GM12878 (cell line): Measurements from ENCODE around the gene MYCBP2. TPM values are rescaled to one million over a fixed set of nuclear protein-coding genes. Genes with fewer than 3 reads are reported as not detected.

Experiments
- ATAC-seq: fragments of 200-7000 bp; cut with Tn5 transposase; 3 replicates; pipeline ENCODE4 v1.9.1; 2020; ENCODE audit warnings: mild to moderate bottlenecking, moderate library complexity
- BruUV-seq: library from RNA; stranded (reverse); fragments of 400-500 nt; replicated peaks from 2 replicates; lab custom pipeline; 2021; lab: Mats Ljungman, UMichigan
- CTCF ChIA-PET: fragments of 300-600 bp; sonication (Branson Sonifier 250); formaldehyde crosslinking; extraction: SDS; loops from one replicate; lab custom pipeline; 2021; ENCODE audit warnings: inconsistent platforms; lab: Yijun Ruan, JAX
- POLR2A ChIA-PET: fragments of 350-600 bp; formaldehyde crosslinking; extraction: SDS; loops from one replicate; lab custom pipeline; 2021; ENCODE audit warnings: inconsistent platforms; lab: Charles Lee
- RAD21 ChIA-PET: fragments of 300-600 bp; sonication (Branson Sonifier 250); formaldehyde crosslinking; loops from one replicate; lab custom pipeline; 2023; ENCODE audit warnings: antibody characterized with exemption; ENCODE audit not compliant: unreplicated experiment; lab: Charles Lee
- SMC1A ChIA-PET: fragments of 300-600 bp; sonication (Branson Sonifier 250); formaldehyde crosslinking; loops from one replicate; lab custom pipeline; 2023; ENCODE audit not compliant: unreplicated experiment, uncharacterized antibody; lab: Charles Lee
- DNase-seq: peaks from one replicate; pipeline ENCODE4 v3.0.0-alpha.2; 2011; ENCODE audit warnings: low read depth, low spot score
- FAIRE-seq: peaks from 3 replicates; lab custom pipeline; 2011; peaks lifted over from hg19 to GRCh38; lab: Jason Lieb, UNC
- H2AFZ ChIP-seq: 2 replicates; pipeline ENCODE4 v1.6.0; 2011; ENCODE audit warnings: low read depth, low read length, control low read depth; ENCODE audit not compliant: control insufficient read depth
- H3K27ac ChIP-seq: 2 replicates; pipeline ENCODE4 v1.5.1; 2011; ENCODE audit warnings: control low read depth; ENCODE audit not compliant: control insufficient read depth, insufficient read depth
- H3K27me3 ChIP-seq, 2 experiments: replicated peaks in 1 of 2; 2 replicates each; pipeline versions ENCODE4 v1.6.0 to v1.6.1; 2011; ENCODE audit warnings: low read length in 1 of 2; ENCODE audit not compliant: control insufficient read depth in 2 of 2, insufficient read depth in 2 of 2
- H3K36me3 ChIP-seq, 2 experiments: 2 replicates each; pipeline ENCODE4 v1.5.1; 2011; ENCODE audit warnings: low read length in 1 of 2; ENCODE audit not compliant: control insufficient read depth in 2 of 2, insufficient read depth in 2 of 2
- H3K4me1 ChIP-seq: 2 replicates; pipeline ENCODE4 v1.6.1; 2011; ENCODE audit warnings: mild to moderate bottlenecking, low read length, moderate library complexity, mixed read lengths; ENCODE audit not compliant: control insufficient read depth, insufficient read depth
- H3K4me2 ChIP-seq: 2 replicates; pipeline ENCODE4 v1.6.0; 2011; ENCODE audit warnings: control low read depth; ENCODE audit not compliant: control insufficient read depth, insufficient read depth
- H3K4me3 ChIP-seq: fragments of 200-600 bp; sonication (generic); 2 replicates; pipeline ENCODE4 v1.5.1; 2016
- H3K79me2 ChIP-seq: 2 replicates; pipeline ENCODE4 v1.6.0; 2011; ENCODE audit warnings: low read length; ENCODE audit not compliant: control insufficient read depth, insufficient read depth
- H3K9ac ChIP-seq: 2 replicates; pipeline ENCODE4 v1.8.0; 2011; ENCODE audit warnings: low read length, control low read depth, mixed read lengths; ENCODE audit not compliant: control insufficient read depth, insufficient read depth
- H3K9me3 ChIP-seq: replicated peaks from 3 replicates; pipeline ENCODE4 v1.5.1; 2011; ENCODE audit warnings: mild to moderate bottlenecking, low read length; ENCODE audit not compliant: control insufficient read depth, insufficient read depth
- H4K20me1 ChIP-seq: 2 replicates; pipeline ENCODE4 v1.6.0; 2011; ENCODE audit not compliant: control insufficient read depth, insufficient read depth
- BMI1 ChIP-seq: fragments of 450-650 bp; IDR thresholded peaks from 2 replicates; pipeline ENCODE4 v1.6.1; 2016; ENCODE audit warnings: mild to moderate bottlenecking, moderate library complexity, borderline replicate concordance
- DPF2 ChIP-seq: fragments of 450-650 bp; IDR thresholded peaks from 2 replicates; pipeline ENCODE4 v1.6.1; 2017; ENCODE audit warnings: mild to moderate bottlenecking
- IKZF2 ChIP-seq, 2 experiments: fragments of 450-650 bp; IDR thresholded peaks; 2 replicates each; pipeline ENCODE4 v1.6.1; 2017; ENCODE audit warnings: mild to moderate bottlenecking in 2 of 2, moderate library complexity in 2 of 2
- KAT2A ChIP-seq: conservative IDR thresholded peaks from 2 replicates; pipeline ENCODE4 v1.6.1; 2011; ENCODE audit warnings: low read depth, low read length; ENCODE audit not compliant: control insufficient read depth
- MEF2B ChIP-seq: fragments of 450-650 bp; IDR thresholded peaks from 2 replicates; pipeline ENCODE4 v1.6.1; 2018; ENCODE audit warnings: mild to moderate bottlenecking, moderate library complexity; ENCODE audit not compliant: partially characterized antibody, poor library complexity, severe bottlenecking
- MTA2 ChIP-seq: fragments of 450-650 bp; IDR thresholded peaks from 2 replicates; pipeline ENCODE4 v1.6.1; 2016; ENCODE audit warnings: low read depth, mild to moderate bottlenecking, moderate library complexity
- RUNX3 ChIP-seq: IDR thresholded peaks from 2 replicates; pipeline ENCODE4 v1.6.1; 2012; ENCODE audit warnings: low read length, inconsistent platforms
- SRF ChIP-seq, 2 experiments: IDR thresholded peaks; 2 replicates each; pipeline ENCODE4 v1.6.1; 2011; ENCODE audit warnings: low read depth in 2 of 2, low read length in 2 of 2, mild to moderate bottlenecking in 1 of 2, moderate library complexity in 1 of 2
- SUPT20H ChIP-seq: IDR thresholded peaks from 2 replicates; pipeline ENCODE4 v1.6.1; 2011; ENCODE audit warnings: low read depth, mild to moderate bottlenecking, low read length, moderate library complexity, borderline replicate concordance; ENCODE audit not compliant: control insufficient read depth
- TBL1XR1 ChIP-seq: IDR thresholded peaks from 2 replicates; pipeline ENCODE4 v1.6.1; 2012; ENCODE audit warnings: low read depth, low read length, improper control_type of control experiment
- ZNF217 ChIP-seq: fragments of 450-650 bp; IDR thresholded peaks from 2 replicates; pipeline ENCODE4 v1.6.1; 2017; ENCODE audit warnings: antibody characterized with exemption, mild to moderate bottlenecking
- WGBS: methylation state at CpG from one replicate; pipeline ENCODE4 v1.1.6; 2016; ENCODE audit warnings: low lambda C conversion rate; ENCODE audit not compliant: insufficient replicate concordance, insufficient coverage; ENCODE audit errors: missing lambda C conversion rate; 5-methylcytosine and 5-hydroxymethylcytosine counted together
- in situ Hi-C: fragments of 300-500 bp; cut with MboI; formaldehyde crosslinking; loops from 9 replicates; pipeline ENCODE4 v1.14.3; 2018; ENCODE audit warnings: mixed read lengths
- intact Hi-C: fragments of 100-400 bp; cut with micrococcal nuclease; formaldehyde crosslinking; loops from one replicate; pipeline ENCODE4 v1.14.2; 2022; ENCODE audit not compliant: unreplicated experiment
- polyA plus RNA-seq, 11 experiments: library from polyadenylated mRNA; depleted of rRNA in 4 of 11; unstranded in 6 of 11; stranded (reverse) in 5 of 11; fragments of >200 nt; fragmentation: Nextera tagmentation in 4 of 11; fragmentation: Illumina TruSeq in 1 of 11; extraction: Ambion mirVana in 4 of 11; extraction: Trizol in 1 of 11; gene quantifications; 1 replicate in 1 of 11; 2 replicates in 10 of 11; pipeline versions ENCODE4 v1.2.1 to v1.2.3, GENCODE V29; 2011 to 2016; ENCODE audit warnings: inconsistent platforms in 2 of 11, missing spikeins in 2 of 11, low read depth in 1 of 11
- total RNA-seq, 4 experiments: library from RNA; depleted of rRNA in 3 of 4; stranded (reverse); fragments of >200 nt in 3 of 4; fragmentation: Illumina TruSeq in 1 of 4; extraction: Trizol in 1 of 4; gene quantifications; 2 replicates each; pipeline versions ENCODE4 v1.2.1 to v1.2.3, GENCODE V29; 2013 to 2021
- TF ChIP-seq, protein P1 (sequence below): fragments of 450-650 bp; IDR thresholded peaks from 2 replicates; pipeline ENCODE4 v1.6.1; 2016; ENCODE audit warnings: mild to moderate bottlenecking

MYCBP2 gene
- total and polyA plus RNA-seq, 10 of the 15 experiments (the other 5 are each of a cell fraction or from before 2014, with no cell fraction given), result 51.9 to 152 (median 98.2) TPM

GRCh38 chr13:77360032-77360685 is 33.3 kb upstream of the MYCBP2 start:
- POLR2A ChIA-PET, result interaction anchor here (1.0 to 1.5 kb wide), 3 partner anchors 12 to 67 kb away, joined by 3 to 6 read pairs (median 5); no protein-coding TSS in a partner anchor
- RAD21 ChIA-PET, result interaction anchor here (0.7 to 1.7 kb wide), 6 partner anchors 20 to 118 kb away, joined by 3 to 9 read pairs (median 4); no protein-coding TSS in a partner anchor
- Histone ChIP-seq H4K20me1 (no peaks in the 10 kb centered on the region), H3K9me3 (no peaks in the 10 kb centered on the region; the same call in 1 of the 3 replicates), H3K4me1 (no peaks in the 10 kb centered on the region), H3K27me3 (no peaks in the 10 kb centered on the region), H3K79me2 (no peaks in the 10 kb centered on the region), H2AFZ (no peak overlapping the region), H3K4me3 (no peak overlapping the region), H3K9ac (no peak overlapping the region), H3K36me3 (no peaks in the 10 kb centered on the region), H3K4me2 (no peak overlapping the region), H3K27ac (no peak overlapping the region)
- intact Hi-C loops (no loop called here), in situ Hi-C loops (no loop called here)
- TF ChIP-seq MTA2 (peak; percentile 30), BMI1 (no peak), RUNX3 (peak; percentile 45; the same call in 1 of the 2 replicates), IKZF2 (IDR thresholded peaks at IDR 0.05) (no peak), KAT2A (no peak), ZNF217 (no peak), DPF2 (0 out of 2 replicates have a peak, but pooled peaks have one; percentile 22), TBL1XR1 (no peak), SUPT20H (no peak), MEF2B (peak; percentile 74), SRF (IDR thresholded peaks at IDR 0.05; ENCODE audit: low read depth in 2 of 2, low read length in 2 of 2) (no peak)
- TF ChIP-seq, protein P1, sequence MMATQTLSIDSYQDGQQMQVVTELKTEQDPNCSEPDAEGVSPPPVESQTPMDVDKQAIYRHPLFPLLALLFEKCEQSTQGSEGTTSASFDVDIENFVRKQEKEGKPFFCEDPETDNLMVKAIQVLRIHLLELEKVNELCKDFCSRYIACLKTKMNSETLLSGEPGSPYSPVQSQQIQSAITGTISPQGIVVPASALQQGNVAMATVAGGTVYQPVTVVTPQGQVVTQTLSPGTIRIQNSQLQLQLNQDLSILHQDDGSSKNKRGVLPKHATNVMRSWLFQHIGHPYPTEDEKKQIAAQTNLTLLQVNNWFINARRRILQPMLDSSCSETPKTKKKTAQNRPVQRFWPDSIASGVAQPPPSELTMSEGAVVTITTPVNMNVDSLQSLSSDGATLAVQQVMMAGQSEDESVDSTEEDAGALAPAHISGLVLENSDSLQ, result peak; percentile 38; the same call in 1 of the 2 replicates
- WGBS, result 0% methylated on average over 3 of the region's 3 CpGs
- DNase-seq (no peak), ATAC-seq (peak; percentile 88), FAIRE-seq (no peak)
- SMC1A ChIA-PET, result interaction anchor here (0.7 to 4.3 kb wide), 17 partner anchors 9 to 118 kb away, joined by 3 to 16 read pairs (median 4); no protein-coding TSS in a partner anchor
- CTCF ChIA-PET, result interaction anchor here (1.3 kb wide), 1 partner anchor 9 kb away, joined by 5 read pairs; no protein-coding TSS in a partner anchor
- no TSS peak for BruUV-seq
